Measurements from ENCODE around the gene DHDDS. TPM values are rescaled to one million over a fixed set of nuclear protein-coding genes. Genes with fewer than 3 reads are reported as not detected.

Gene DHDDS
- total RNA-seq, 1 donor from 2014 or later, result 60.2 TPM

DNA sequence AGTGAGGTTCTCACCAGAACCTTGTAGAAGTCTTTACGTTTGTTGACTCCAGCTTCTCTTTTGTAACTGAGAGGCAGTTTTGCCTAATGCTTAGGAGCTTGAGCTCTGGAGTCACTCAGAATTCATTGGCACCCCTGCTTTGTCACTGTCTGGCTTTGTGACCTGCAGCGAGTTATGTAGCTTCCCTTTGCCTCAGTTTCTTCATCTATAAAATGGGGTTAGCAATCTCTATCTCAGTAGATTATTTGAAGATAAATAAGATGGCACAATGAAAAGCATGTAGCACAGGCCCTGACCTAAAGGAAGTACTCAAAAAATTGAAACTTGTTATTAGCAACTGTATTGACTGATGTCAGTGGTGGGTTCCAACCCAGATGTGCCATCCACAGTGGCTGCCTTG is 8.1 kb downstream of the DHDDS start:
- Mint-ChIP-seq H3K27ac (no peak overlapping the region), H3K9me3 (no peaks in the 10 kb centered on the region), H3K4me3 (no peak overlapping the region), H3K27me3 (no peaks in the 10 kb centered on the region), H3K36me3 (ENCODE audit: low read depth) (peaks cover 56% of the 10 kb centered on the region), H3K4me1 (no peaks in the 10 kb centered on the region)
- intact Hi-C loops (cut with micrococcal nuclease), result no loop called here
- DNase-seq, result no peak

DNA sequence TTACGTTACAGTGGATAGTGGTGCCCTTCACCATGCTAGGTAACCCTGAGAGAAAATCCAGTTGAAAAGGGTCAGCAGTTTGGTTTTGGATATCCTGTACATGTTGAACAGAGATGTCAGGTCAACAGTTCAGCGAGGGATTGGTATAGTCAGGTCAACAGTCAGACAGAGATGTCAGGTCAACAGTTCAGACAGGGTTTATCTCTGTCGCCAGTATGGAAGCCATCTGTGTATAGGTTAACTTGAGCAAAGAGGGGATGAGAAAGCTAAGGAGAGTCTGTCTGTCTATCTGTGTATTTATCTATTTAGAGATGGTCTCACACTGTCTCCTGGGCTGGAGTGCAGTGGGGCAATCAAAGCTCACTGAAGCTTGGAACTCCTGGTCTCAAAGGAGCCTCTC is 17.7 kb downstream of the DHDDS start:
- Mint-ChIP-seq H3K27me3 (no peaks in the 10 kb centered on the region), H3K36me3 (ENCODE audit: low read depth) (peaks cover 48% of the 10 kb centered on the region), H3K27ac (no peak overlapping the region), H3K9me3 (no peaks in the 10 kb centered on the region), H3K4me3 (no peak overlapping the region), H3K4me1 (no peaks in the 10 kb centered on the region)
- DNase-seq, result no peak
- intact Hi-C loops (cut with micrococcal nuclease), result no loop called here

- intact Hi-C loops (cut with micrococcal nuclease), result no loop called here
- no peaks in the 10 kb centered on the region for H3K27me3 Mint-ChIP-seq
- H3K27ac Mint-ChIP-seq, result no peak overlapping the region
- no peak overlapping the region for H3K4me3 Mint-ChIP-seq
- no peak for DNase-seq
- H3K36me3 Mint-ChIP-seq (ENCODE audit: low read depth), result peaks cover 51% of the 10 kb centered on the region
- H3K4me1 Mint-ChIP-seq, result no peaks in the 10 kb centered on the region
- no peaks in the 10 kb centered on the region for H3K9me3 Mint-ChIP-seq
Measured at GRCh38 chr1:26450908-26451307, 18.8 kb downstream of the DHDDS start.

- peaks cover 40% of the 10 kb centered on the region for H3K36me3 Mint-ChIP-seq (ENCODE audit: low read depth)
- no peak for DNase-seq
- no peaks in the 10 kb centered on the region for H3K4me1 Mint-ChIP-seq
- no peak overlapping the region for H3K4me3 Mint-ChIP-seq
- H3K9me3 Mint-ChIP-seq, result no peaks in the 10 kb centered on the region
- H3K27me3 Mint-ChIP-seq, result no peaks in the 10 kb centered on the region
- intact Hi-C loops (cut with micrococcal nuclease), result no loop called here
- H3K27ac Mint-ChIP-seq, result no peak overlapping the region
Measured at GRCh38 chr1:26452459-26453183, 20.5 kb downstream of the DHDDS start.

GRCh38 chr1:26459148-26459547 is 27.0 kb downstream of the DHDDS start:
- no peak for DNase-seq
- Mint-ChIP-seq H3K4me3 (no peak overlapping the region), H3K27ac (no peak overlapping the region), H3K4me1 (peaks cover 3% of the 10 kb centered on the region), H3K36me3 (ENCODE audit: low read depth) (peaks cover 45% of the 10 kb centered on the region), H3K27me3 (no peaks in the 10 kb centered on the region), H3K9me3 (no peaks in the 10 kb centered on the region)
- intact Hi-C loops (cut with micrococcal nuclease), result no loop called here

- DNase-seq, result no peak
- Mint-ChIP-seq H3K36me3 (ENCODE audit: low read depth) (peaks cover 45% of the 10 kb centered on the region), H3K27me3 (no peaks in the 10 kb centered on the region), H3K27ac (no peak overlapping the region), H3K4me3 (no peak overlapping the region), H3K9me3 (no peaks in the 10 kb centered on the region), H3K4me1 (peaks cover 3% of the 10 kb centered on the region)
- intact Hi-C loops (cut with micrococcal nuclease), result no loop called here
Measured at GRCh38 chr1:26459573-26460031, 27.5 kb downstream of the DHDDS start.

DNA sequence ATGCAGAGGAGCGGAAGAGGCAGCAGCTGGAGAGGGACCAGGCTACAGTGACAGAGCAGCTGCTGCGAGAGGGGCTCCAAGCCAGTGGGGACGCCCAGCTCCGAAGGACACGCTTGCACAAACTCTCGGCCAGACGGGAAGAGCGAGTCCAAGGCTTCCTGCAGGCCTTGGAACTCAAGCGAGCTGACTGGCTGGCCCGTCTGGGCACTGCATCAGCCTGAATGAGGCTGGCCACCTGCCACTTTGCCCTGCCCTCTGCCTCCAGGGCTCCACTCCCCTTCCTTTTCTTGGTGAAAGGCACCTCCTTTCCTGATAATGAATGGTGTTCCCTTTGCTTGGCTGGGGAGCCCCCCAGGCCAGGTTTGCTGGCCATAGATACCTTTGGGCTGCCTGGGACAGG is 36.8 kb downstream of the DHDDS start:
- peaks cover 2% of the 10 kb centered on the region for H3K27me3 Mint-ChIP-seq
- H3K4me3 Mint-ChIP-seq, result no peak overlapping the region
- intact Hi-C loops (cut with micrococcal nuclease), result no loop called here
- H3K4me1 Mint-ChIP-seq, result peaks cover 32% of the 10 kb centered on the region
- peaks cover 55% of the 10 kb centered on the region for H3K36me3 Mint-ChIP-seq (ENCODE audit: low read depth)
- H3K9me3 Mint-ChIP-seq, result no peaks in the 10 kb centered on the region
- H3K27ac Mint-ChIP-seq, result no peak overlapping the region
- no peak for DNase-seq

- H3K27ac Mint-ChIP-seq, result no peak overlapping the region
- peaks cover 60% of the 10 kb centered on the region for H3K36me3 Mint-ChIP-seq (ENCODE audit: low read depth)
- intact Hi-C loops (cut with micrococcal nuclease), result no loop called here
Measured at GRCh38 chr1:26469558-26469957, 37.4 kb downstream of the DHDDS start.

DNA sequence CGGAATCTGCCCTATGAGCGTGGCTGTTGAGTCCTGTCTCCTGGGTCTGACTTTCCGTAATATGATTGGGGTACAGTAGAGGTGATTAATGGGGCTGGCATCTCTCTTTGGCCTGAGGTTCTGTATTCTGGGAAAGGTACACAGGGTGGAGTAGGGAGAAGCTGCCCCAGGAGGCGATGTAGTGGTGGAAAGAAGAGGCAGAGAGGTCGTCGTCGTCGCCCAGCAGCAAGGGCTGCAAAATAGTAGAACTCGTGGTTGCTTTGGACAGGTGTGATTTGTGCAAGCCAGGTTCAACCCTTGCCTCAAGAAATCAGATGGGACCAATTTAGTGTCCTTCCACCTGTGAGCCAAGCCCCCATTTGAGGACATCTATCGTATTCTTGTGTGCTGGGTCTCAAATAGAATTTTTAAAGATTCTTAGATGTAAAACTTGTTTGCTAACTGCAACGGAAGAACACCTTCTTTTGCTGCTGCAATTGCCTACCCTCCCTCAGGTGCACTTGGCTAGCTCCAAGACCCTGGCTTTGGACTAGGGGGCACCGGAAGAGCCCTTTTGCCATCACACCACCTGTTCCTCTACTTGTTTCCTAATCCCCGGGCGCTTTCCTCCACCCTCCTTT is 38.9 kb downstream of the DHDDS start:
- H3K36me3 Mint-ChIP-seq (ENCODE audit: low read depth), result peaks cover 55% of the 10 kb centered on the region
- peaks cover 42% of the 10 kb centered on the region for H3K4me1 Mint-ChIP-seq
- H3K27me3 Mint-ChIP-seq, result peaks cover 2% of the 10 kb centered on the region
- no peaks in the 10 kb centered on the region for H3K9me3 Mint-ChIP-seq
- H3K27ac Mint-ChIP-seq, result peak overlapping the region; percentile 99
- intact Hi-C loops (cut with micrococcal nuclease), result loop anchor here (5.0 kb wide), 2 partner anchors 154 to 194 kb away; partner anchors contain the start of gene CD52
- H3K4me3 Mint-ChIP-seq, result peak overlapping the region; percentile 94
- DNase-seq, result peak; percentile 63

More at GRCh38 chr1:26469558-26469957, 37.4 kb downstream of the DHDDS start:
- Mint-ChIP-seq H3K4me1 (peaks cover 37% of the 10 kb centered on the region), H3K27me3 (peaks cover 2% of the 10 kb centered on the region), H3K4me3 (no peak overlapping the region), H3K9me3 (no peaks in the 10 kb centered on the region)
- no peak for DNase-seq

DNA sequence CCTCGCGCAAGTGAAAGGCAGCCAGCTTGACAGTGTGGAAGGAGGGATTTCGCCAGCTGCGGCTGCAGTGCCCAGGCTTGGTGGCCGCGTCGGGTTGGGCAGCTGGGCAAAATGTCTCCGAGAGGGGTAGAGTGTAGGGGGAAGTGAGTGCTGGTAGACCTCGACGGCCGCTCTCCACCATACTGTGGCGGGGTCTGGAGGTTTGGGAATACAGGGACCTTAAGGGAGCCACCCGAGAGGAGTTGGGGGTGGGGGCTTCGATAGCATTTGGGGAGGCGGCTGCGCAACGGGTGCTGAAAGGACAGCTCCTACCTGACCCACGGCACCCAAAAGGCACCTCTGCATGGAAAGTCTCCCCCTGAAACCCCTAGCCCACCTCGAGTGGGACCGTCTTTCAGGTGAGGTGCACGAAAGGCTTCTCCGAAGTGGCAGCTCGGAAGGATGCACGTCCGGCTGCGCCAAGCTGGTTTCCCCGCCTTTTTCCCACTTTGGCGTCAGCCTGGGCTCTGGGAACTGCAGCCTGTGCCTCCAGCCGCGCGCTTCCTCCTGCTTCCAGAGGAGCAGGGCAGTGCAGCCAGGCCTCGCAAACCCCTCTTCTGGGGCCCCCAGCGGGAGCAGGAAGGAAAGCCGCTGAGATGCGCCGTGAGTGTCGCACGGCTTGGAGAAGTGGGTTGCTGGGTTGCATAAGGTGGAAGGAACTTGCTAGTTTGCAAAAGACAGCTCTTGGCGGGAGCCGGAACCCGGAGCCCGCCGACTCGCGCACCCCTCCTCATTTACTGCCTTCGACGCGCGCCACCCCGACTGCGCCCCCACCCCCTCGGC is 39.6 kb downstream of the DHDDS start:
- peaks cover 60% of the 10 kb centered on the region for H3K36me3 Mint-ChIP-seq (ENCODE audit: low read depth)
- H3K27me3 Mint-ChIP-seq, result peaks cover 2% of the 10 kb centered on the region
- peak overlapping the region; percentile 94 for H3K4me3 Mint-ChIP-seq
- peak overlapping the region; percentile 99 for H3K27ac Mint-ChIP-seq
- intact Hi-C loops (cut with micrococcal nuclease), result loop anchor here (1.0 to 5.0 kb wide), 4 partner anchors 39 to 194 kb away; partner anchors contain the start of genes CD52 and DHDDS
- H3K9me3 Mint-ChIP-seq, result no peaks in the 10 kb centered on the region
- peaks cover 46% of the 10 kb centered on the region for H3K4me1 Mint-ChIP-seq
- DNase-seq, result peak; percentile 86

DNA sequence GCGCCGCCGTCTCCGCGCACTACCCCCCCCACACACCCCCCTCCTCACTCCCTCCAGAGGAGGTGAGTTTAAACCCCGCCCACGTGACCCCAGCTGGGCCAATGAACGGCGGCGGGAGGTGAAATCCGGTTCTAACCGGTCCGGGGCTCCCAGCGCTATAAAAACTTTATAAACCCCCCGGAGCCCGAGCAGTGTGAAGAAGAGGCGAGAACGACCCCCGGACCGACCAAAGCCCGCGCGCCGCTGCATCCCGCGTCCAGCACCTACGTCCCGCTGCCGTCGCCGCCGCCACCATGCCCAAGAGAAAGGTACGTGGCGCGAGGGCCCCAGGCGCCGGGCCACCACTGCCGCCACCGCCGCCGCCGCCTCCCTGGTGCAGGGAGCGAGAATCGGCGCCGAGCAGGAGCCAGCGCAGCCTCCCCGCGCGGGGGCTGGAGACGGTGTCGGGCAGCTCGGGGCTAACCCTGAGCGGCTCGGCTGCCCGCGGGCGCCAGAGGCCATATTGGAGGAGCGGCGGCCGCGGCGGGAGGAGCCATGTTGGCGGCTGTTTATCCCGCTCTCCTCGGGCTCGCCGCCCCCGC is 40.3 kb downstream of the DHDDS start, which contains the start of gene HMGN2:
TSS of gene HMGN2 (plus strand) at position 121 of the 581 bp plus-strand sequence. CDS start at position 294, 173 bp downstream.
- H3K36me3 Mint-ChIP-seq (ENCODE audit: low read depth), result peaks cover 60% of the 10 kb centered on the region
- DNase-seq, result peak; percentile 96
- peak within 1 kb of the TSS; percentile 99 for H3K27ac Mint-ChIP-seq
- intact Hi-C loops (cut with micrococcal nuclease), result loop anchor here (1.0 to 5.0 kb wide), 4 partner anchors 40 to 195 kb away; partner anchors contain the start of genes CD52 and DHDDS
- peak within 1 kb of the TSS; percentile 94 for H3K4me3 Mint-ChIP-seq
- peaks cover 2% of the 10 kb centered on the region for H3K27me3 Mint-ChIP-seq
- H3K9me3 Mint-ChIP-seq, result no peaks in the 10 kb centered on the region
- peaks cover 46% of the 10 kb centered on the region for H3K4me1 Mint-ChIP-seq

DNA sequence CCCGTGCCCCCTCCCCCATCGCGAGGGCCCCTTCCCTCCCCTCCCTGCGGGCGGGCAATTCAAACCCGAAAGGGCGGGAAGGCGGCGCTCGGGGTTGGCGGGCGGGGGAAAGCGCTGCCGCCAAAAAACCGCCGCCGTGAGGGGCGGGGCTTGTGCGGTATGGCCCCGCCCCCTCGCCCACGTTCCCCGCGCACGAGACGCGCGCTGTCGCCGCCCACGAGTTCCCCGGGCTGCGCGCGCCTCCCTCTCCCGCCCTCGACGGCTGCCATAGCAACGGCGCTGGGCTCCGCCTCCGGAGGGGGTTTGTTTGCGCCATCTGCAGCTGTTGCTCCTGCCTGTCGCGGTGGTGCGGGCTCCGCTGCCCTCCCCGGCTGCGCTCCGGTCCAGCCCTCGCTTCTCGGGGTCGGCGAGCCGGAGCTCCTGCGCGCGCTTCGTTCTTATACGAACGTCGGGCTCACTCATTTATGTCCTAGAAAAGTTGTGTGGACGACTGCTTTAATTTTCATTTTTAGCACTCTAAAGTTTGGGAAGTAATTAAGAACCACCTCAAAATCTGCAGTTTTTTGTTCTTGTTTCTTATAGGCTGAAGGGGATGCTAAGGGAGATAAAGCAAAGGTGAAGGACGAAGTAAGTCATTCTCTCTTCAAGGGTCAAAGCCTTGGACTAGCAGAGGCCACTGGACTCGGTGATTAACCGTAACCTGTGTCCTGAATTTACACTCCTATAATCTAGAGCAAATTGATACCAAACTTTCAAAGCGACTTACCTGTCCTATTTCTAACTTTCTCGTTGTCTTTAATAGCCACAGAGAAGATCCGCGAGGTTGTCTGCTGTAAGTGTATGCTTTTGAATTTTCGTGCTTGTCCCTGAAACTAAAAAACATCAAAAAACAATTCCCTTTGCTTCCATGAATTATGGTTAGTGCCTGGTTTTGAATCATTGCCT is 41.1 kb downstream of the DHDDS start:
- peak overlapping the region; percentile 94 for H3K4me3 Mint-ChIP-seq
- peak overlapping the region; percentile 84 for H3K27ac Mint-ChIP-seq
- H3K27me3 Mint-ChIP-seq, result peaks cover 2% of the 10 kb centered on the region
- H3K9me3 Mint-ChIP-seq, result no peaks in the 10 kb centered on the region
- H3K4me1 Mint-ChIP-seq, result peaks cover 48% of the 10 kb centered on the region
- intact Hi-C loops (cut with micrococcal nuclease), result loop anchor here (1.0 to 5.0 kb wide), 5 partner anchors 27 to 196 kb away; partner anchors contain the start of genes CD52 and DHDDS
- peak; percentile 99 for DNase-seq
- peaks cover 57% of the 10 kb centered on the region for H3K36me3 Mint-ChIP-seq (ENCODE audit: low read depth)
